ENCODE results near the gene EXOSC10.

DNA sequence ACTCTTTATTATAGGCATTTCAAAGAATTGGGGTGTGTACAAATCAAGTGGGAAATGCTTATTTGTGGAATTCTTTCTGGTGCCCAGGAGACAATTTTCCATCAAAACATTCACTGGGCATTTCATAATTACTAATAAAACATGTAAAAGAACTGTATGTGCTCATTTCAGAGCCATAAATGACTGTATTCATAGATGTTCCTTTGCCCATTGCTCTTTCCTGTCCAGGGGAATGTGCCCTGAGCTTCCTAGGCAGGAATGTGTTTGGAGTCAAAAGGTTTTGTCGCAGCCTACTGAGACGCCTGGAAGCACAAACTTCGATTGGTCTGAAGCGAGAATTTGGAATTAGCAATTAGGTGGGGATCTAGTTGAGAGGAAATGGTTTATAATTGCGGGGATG lies 43.7 kb upstream of the EXOSC10 start:
- no peak for TF ChIP-seq GATA2 (IDR thresholded peaks at IDR 0.05; ENCODE audit: low read depth, low read length)
- TF ChIP-seq GATA3 (IDR thresholded peaks at IDR 0.05; ENCODE audit: low read depth, low read length) = no peak
